CD4-positive, alpha-beta T cell (primary cell): Measurements from ENCODE around the gene RPTOR. TPM values are rescaled to one million over a fixed set of nuclear protein-coding genes. Genes with fewer than 3 reads are reported as not detected.

Experiments used
- ATAC-seq: fragments of 200-7000 bp; cut with Tn5 transposase; one replicate; pipeline ENCODE4 v1.10.0; 2022; ENCODE audit warnings: mild to moderate bottlenecking; ENCODE audit not compliant: poor library complexity
- CTCF ChIA-PET: fragments of 350-600 bp; sonication (Branson Sonifier 250); formaldehyde crosslinking; loops from one replicate; lab custom pipeline; 2021; ENCODE audit warnings: antibody characterized with exemption, inconsistent platforms; lab: Charles Lee
- POLR2A ChIA-PET: fragments of 350-600 bp; sonication (Branson Sonifier 250); formaldehyde crosslinking; loops from one replicate; lab custom pipeline; 2021; ENCODE audit warnings: antibody characterized with exemption, inconsistent platforms; lab: Charles Lee
- DNase-seq, 14 experiments: peaks; one replicate each; pipeline ENCODE4 v3.0.0-alpha.2; 2013 to 2020; ENCODE audit warnings: mixed read lengths in 2 of 14
- H3K27ac ChIP-seq, 2 donors: one replicate each; pipeline versions ENCODE4 v1.5.1 to v1.7.0; 2013; ENCODE audit warnings: low read length in 2 of 2, low read depth in 1 of 2, mild to moderate bottlenecking in 1 of 2
- H3K27me3 ChIP-seq, 2 experiments: 1 replicate in 1 of 2; 2 replicates in 1 of 2; pipeline versions ENCODE4 v1.6.1 to v1.7.0; 2013; ENCODE audit warnings: low read length in 2 of 2, control low read depth in 1 of 2, mild to moderate bottlenecking in 1 of 2, moderate library complexity in 1 of 2; ENCODE audit not compliant: insufficient read depth in 2 of 2, control insufficient read depth in 1 of 2
- H3K36me3 ChIP-seq: one replicate; pipeline ENCODE4 v1.6.1; 2013; ENCODE audit warnings: low read length, control low read depth; ENCODE audit not compliant: insufficient read depth
- H3K4me1 ChIP-seq: one replicate; pipeline ENCODE4 v1.6.1; 2013; ENCODE audit warnings: low read length, control low read depth; ENCODE audit not compliant: insufficient read depth
- H3K4me3 ChIP-seq: one replicate; pipeline ENCODE4 v1.5.1; 2013; ENCODE audit warnings: mild to moderate bottlenecking, low read length, moderate library complexity
- H3K9me3 ChIP-seq, 2 experiments: 1 replicate in 1 of 2; 2 replicates in 1 of 2; pipeline versions ENCODE4 v1.6.1 to v1.7.0; 2013; ENCODE audit warnings: low read length in 2 of 2, mild to moderate bottlenecking in 2 of 2, control low read depth in 1 of 2, moderate library complexity in 1 of 2; ENCODE audit not compliant: control insufficient read depth in 1 of 2, insufficient read depth in 1 of 2
- H3K27ac Mint-ChIP-seq: one replicate; pipeline ENCODE4 v1.8.0; 2020; ENCODE audit warnings: mixed read lengths
- H3K27me3 Mint-ChIP-seq: one replicate; pipeline ENCODE4 v1.8.0; 2021; ENCODE audit warnings: mixed read lengths
- H3K36me3 Mint-ChIP-seq: one replicate; pipeline ENCODE4 v1.8.0; 2021; ENCODE audit warnings: low read depth, mixed read lengths
- H3K4me1 Mint-ChIP-seq: one replicate; pipeline ENCODE4 v1.8.0; 2021; ENCODE audit warnings: low read depth, mixed read lengths
- H3K4me3 Mint-ChIP-seq: one replicate; pipeline ENCODE4 v1.8.0; 2020; ENCODE audit warnings: mild to moderate bottlenecking, mixed read lengths
- H3K9me3 Mint-ChIP-seq: one replicate; pipeline ENCODE4 v1.8.0; 2020; ENCODE audit warnings: mixed read lengths
- CTCF ChIP-seq: fragments of 200-600 bp; IDR thresholded peaks from one replicate; pipeline ENCODE4 v1.8.0; 2022; ENCODE audit warnings: antibody characterized with exemption, mild to moderate bottlenecking
- intact Hi-C, 2 experiments: fragments of 100-400 bp; cut with DNase I in 1 of 2; cut with micrococcal nuclease in 1 of 2; formaldehyde crosslinking; loops; one replicate each; pipeline versions ENCODE4 v1.15.1 to v1.9.0; 2023 to 2025; cut with DNase I, micrococcal nuclease
- total RNA-seq, 174 experiments: library from RNA in 2 of 174; stranded (reverse) in 2 of 174; gene quantifications; one replicate each; pipeline ENCODE4 v1.2.3 and lab custom pipeline; 2021 to 2026

Gene RPTOR
- total RNA-seq, 2 experiments from 2014 or later = 45.0 to 47.1 TPM

DNA sequence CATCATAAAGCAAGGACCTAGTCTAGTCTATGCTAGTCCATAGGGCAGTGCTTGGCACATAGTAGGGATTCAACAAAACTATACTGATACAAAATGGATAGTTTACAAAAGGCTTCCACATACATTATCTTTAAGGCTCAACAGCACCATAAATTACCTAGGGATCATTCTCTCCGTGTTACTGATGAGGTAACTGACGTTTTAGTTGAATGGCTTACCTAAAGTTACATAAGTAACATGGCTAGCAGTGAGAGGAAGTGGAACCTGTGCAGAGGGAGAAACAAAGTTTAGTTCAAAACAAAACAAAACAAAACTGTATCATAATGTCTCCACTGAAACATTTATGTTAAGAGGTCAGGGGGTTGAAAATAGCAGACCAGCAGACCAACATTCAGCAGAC is 7.9 kb downstream of the RPTOR start:
- Mint-ChIP-seq H3K36me3 (peaks cover 25% of the 10 kb centered on the region), H3K27ac (no peak overlapping the region)
- CTCF ChIA-PET = no interaction called here

GRCh38 chr17:80555266-80555665 is 10.6 kb downstream of the RPTOR start:
- no peak overlapping the region for H3K27ac Mint-ChIP-seq

More for the DNA sequence above, 7.9 kb downstream of the RPTOR start:
- H3K4me1 Mint-ChIP-seq = peaks cover 30% of the 10 kb centered on the region
- TF ChIP-seq CTCF = no peak
- POLR2A ChIA-PET = no interaction called here
- no peak overlapping the region for H3K27ac ChIP-seq
- H3K9me3 Mint-ChIP-seq = no peaks in the 10 kb centered on the region
- ATAC-seq (no peak), DNase-seq (no peak)
- no peaks in the 10 kb centered on the region for H3K9me3 ChIP-seq
- H3K27me3 ChIP-seq = no peaks in the 10 kb centered on the region
- intact Hi-C loops = no loop called here
- H3K4me3 ChIP-seq = no peak overlapping the region
- peaks cover 5% of the 10 kb centered on the region for H3K4me1 ChIP-seq
- H3K36me3 ChIP-seq = peaks cover 8% of the 10 kb centered on the region
- no peaks in the 10 kb centered on the region for H3K27me3 Mint-ChIP-seq
- H3K4me3 Mint-ChIP-seq = no peak overlapping the region

GRCh38 chr17:80558046-80558445 is 13.4 kb downstream of the RPTOR start:
- intact Hi-C loops = no loop called here
- Histone ChIP-seq H3K4me3 (no peak overlapping the region), H3K27me3 (no peaks in the 10 kb centered on the region), H3K27ac (no peak overlapping the region), H3K4me1 (no peaks in the 10 kb centered on the region), H3K36me3 (peaks cover 3% of the 10 kb centered on the region), H3K9me3 (no peaks in the 10 kb centered on the region)
- Mint-ChIP-seq H3K27me3 (no peaks in the 10 kb centered on the region), H3K9me3 (no peaks in the 10 kb centered on the region), H3K27ac (no peak overlapping the region), H3K4me1 (peaks cover 24% of the 10 kb centered on the region), H3K4me3 (no peak overlapping the region), H3K36me3 (peaks cover 29% of the 10 kb centered on the region)
- CTCF ChIA-PET = no interaction called here
- no peak for TF ChIP-seq CTCF
- no peak for DNase-seq
- POLR2A ChIA-PET = no interaction called here
- no peak for ATAC-seq

More at GRCh38 chr17:80555266-80555665, 10.6 kb downstream of the RPTOR start:
- POLR2A ChIA-PET = interaction anchor here (0.6 kb wide), 1 partner anchor 205 kb away, joined by 3 read pairs; no protein-coding TSS in a partner anchor
- DNase-seq (no peak), ATAC-seq (no peak)
- H3K27me3 ChIP-seq = no peaks in the 10 kb centered on the region
- no peak for TF ChIP-seq CTCF
- intact Hi-C loops = no loop called here
- H3K27ac ChIP-seq = no peak overlapping the region
- CTCF ChIA-PET = no interaction called here
- Mint-ChIP-seq H3K27me3 (no peaks in the 10 kb centered on the region), H3K9me3 (no peaks in the 10 kb centered on the region), H3K4me3 (no peak overlapping the region), H3K36me3 (peaks cover 37% of the 10 kb centered on the region), H3K4me1 (peaks cover 32% of the 10 kb centered on the region)
- H3K9me3 ChIP-seq = no peaks in the 10 kb centered on the region
- peaks cover 8% of the 10 kb centered on the region for H3K36me3 ChIP-seq
- H3K4me1 ChIP-seq = peaks cover 3% of the 10 kb centered on the region
- no peak overlapping the region for H3K4me3 ChIP-seq
